HepG2 (cell line): Measurements from ENCODE around the gene ANKRD40CL. TPM values are rescaled to one million over a fixed set of nuclear protein-coding genes. Genes with fewer than 3 reads are reported as not detected.

Experiments
- CHCHD3 ChIP-seq: sonication (generic); formaldehyde crosslinking; IDR thresholded peaks from 2 replicates; pipeline ENCODE4 v1.8.0; 2022; ENCODE audit warnings: mild to moderate bottlenecking, missing genetic modification reagents, moderate library complexity
- NRL ChIP-seq: sonication (generic); formaldehyde crosslinking; IDR thresholded peaks from 2 replicates; pipeline ENCODE4 v1.5.0; 2020; ENCODE audit warnings: missing genetic modification reagents, mild to moderate bottlenecking, moderate library complexity, borderline replicate concordance
- SAFB2 ChIP-seq: sonication (generic); formaldehyde crosslinking; IDR thresholded peaks from 2 replicates; pipeline ENCODE4 v1.5.1; 2020; ENCODE audit warnings: missing genetic modification reagents, low read depth, mild to moderate bottlenecking, borderline replicate concordance
- ZNF260 ChIP-seq: sonication (generic); formaldehyde crosslinking; IDR thresholded peaks from 2 replicates; pipeline ENCODE4 v1.4.0; 2020; ENCODE audit warnings: missing genetic modification reagents, low read depth, mild to moderate bottlenecking, borderline replicate concordance
- ZNF274 ChIP-seq: sonication (generic); formaldehyde crosslinking; IDR thresholded peaks from 2 replicates; pipeline ENCODE4 v1.5.1; 2020; ENCODE audit warnings: mild to moderate bottlenecking, missing genetic modification reagents
- ZNF496 ChIP-seq: sonication (generic); formaldehyde crosslinking; IDR thresholded peaks from 2 replicates; pipeline ENCODE4 v1.8.1; 2023; ENCODE audit warnings: mild to moderate bottlenecking, moderate library complexity, missing genetic modification reagents; ENCODE audit not compliant: insufficient replicate concordance
- ZNF552 ChIP-seq: sonication (generic); formaldehyde crosslinking; IDR thresholded peaks from 2 replicates; pipeline ENCODE4 v1.9.0; 2022; ENCODE audit warnings: missing genetic modification reagents, mild to moderate bottlenecking, borderline replicate concordance
- ZNF558 ChIP-seq: sonication (generic); formaldehyde crosslinking; IDR thresholded peaks from 2 replicates; pipeline ENCODE4 v1.9.0; 2022; ENCODE audit warnings: mild to moderate bottlenecking, missing genetic modification reagents, borderline replicate concordance
- ZNF614 ChIP-seq: IDR thresholded peaks from 2 replicates; pipeline ENCODE4 v1.6.1; 2018; ENCODE audit warnings: missing biosample characterization, missing genetic modification reagents, inconsistent platforms, borderline replicate concordance
- polyA plus RNA-seq, 8 experiments: library from polyadenylated mRNA; depleted of rRNA in 3 of 8; stranded (reverse) in 7 of 8; unstranded in 1 of 8; fragments of >200 nt; fragmentation: Illumina TruSeq in 4 of 8; extraction: Trizol in 4 of 8; gene quantifications; 2 replicates each; pipeline versions ENCODE4 v1.2.1 to v1.2.3, GENCODE V29; 2011 to 2016; ENCODE audit warnings: low read depth in 4 of 8, missing spikeins in 1 of 8, mixed read lengths in 1 of 8; ENCODE audit not compliant: insufficient read depth in 1 of 8
- total RNA-seq, 5 experiments: library from RNA; depleted of rRNA; stranded (reverse); fragments of >200 nt; fragmentation: Illumina TruSeq; extraction: Trizol; gene quantifications; 2 replicates each; pipeline ENCODE4 v1.2.3, GENCODE V29; 2016; ENCODE audit warnings: low read depth in 1 of 5
- TF ChIP-seq, protein P1 (sequence below): sonication (generic); formaldehyde crosslinking; IDR thresholded peaks from 2 replicates; pipeline ENCODE4 v1.4.0; 2020; ENCODE audit warnings: mild to moderate bottlenecking, missing genetic modification reagents
- TF ChIP-seq, protein P2 (sequence below): conservative IDR thresholded peaks from 2 replicates; pipeline ENCODE4 v1.6.1; 2018; ENCODE audit warnings: missing genetic modification reagents
- TF ChIP-seq, protein P3 (sequence below): sonication (generic); formaldehyde crosslinking; IDR thresholded peaks from 2 replicates; pipeline ENCODE4 v1.4.0; 2020; ENCODE audit warnings: missing genetic modification reagents, borderline replicate concordance
- TF ChIP-seq, protein P4 (sequence below): sonication (generic); formaldehyde crosslinking; IDR thresholded peaks from 2 replicates; pipeline ENCODE4 v1.5.0; 2020; ENCODE audit warnings: missing genetic modification reagents

Gene ANKRD40CL
- total and polyA plus RNA-seq, 2 of the 13 experiments (the other 11 are each of a cell fraction or from before 2014, with no cell fraction given) = 0.03 to 0.11 TPM

DNA sequence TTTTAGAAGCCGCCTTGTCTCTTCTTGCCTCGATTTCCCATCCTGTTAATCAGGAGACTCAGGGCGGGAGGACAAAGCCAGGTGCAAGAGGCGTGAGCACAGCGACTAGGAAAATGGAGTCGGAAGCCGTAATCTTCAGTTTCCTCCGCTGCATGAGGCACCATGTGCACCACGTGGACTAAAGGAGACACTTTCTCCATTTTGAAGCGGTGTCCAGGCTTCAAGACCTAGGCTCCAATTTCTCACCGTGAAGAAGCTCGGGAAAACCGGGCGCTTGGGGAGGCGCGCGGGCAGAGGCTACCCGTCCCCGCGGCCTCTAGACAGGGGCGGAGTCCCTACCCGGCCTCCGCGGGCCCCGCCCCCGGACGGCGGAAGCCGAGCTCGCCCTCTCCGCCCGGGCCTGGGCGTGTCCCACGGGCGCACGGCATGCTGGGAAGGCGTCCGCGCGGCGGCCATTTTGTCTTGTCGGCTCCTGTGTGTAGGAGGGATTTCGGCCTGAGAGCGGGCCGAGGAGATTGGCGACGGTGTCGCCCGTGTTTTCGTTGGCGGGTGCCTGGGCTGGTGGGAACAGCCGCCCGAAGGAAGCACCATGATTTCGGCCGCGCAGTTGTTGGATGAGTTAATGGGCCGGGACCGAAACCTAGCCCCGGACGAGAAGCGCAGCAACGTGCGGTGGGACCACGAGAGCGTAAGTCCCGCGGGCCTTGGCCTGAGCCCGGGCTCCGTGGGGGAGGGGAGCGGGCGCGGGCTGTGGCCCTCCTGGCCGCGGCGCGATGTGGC, 48.0 kb downstream of the ANKRD40CL start, which contains the start of gene LUC7L3 (continued):
- TF ChIP-seq NRL (CRISPR knock-in tag) (peak; percentile 80), ZNF496 (CRISPR knock-in tag) (no peak), ZNF274 (CRISPR knock-in tag) (peak; percentile 95), SAFB2 (CRISPR knock-in tag) (peak; percentile 83), ZNF558 (CRISPR knock-in tag) (peak; percentile 97), ZNF260 (CRISPR knock-in tag) (peak; percentile 5; the same call in 1 of the 2 replicates), ZNF552 (CRISPR knock-in tag) (peak; percentile 40; the same call in 1 of the 2 replicates), ZNF614 (no peak; the same call in 1 of the 2 replicates), CHCHD3 (CRISPR knock-in tag) (no peak)
- TF ChIP-seq, protein P1, sequence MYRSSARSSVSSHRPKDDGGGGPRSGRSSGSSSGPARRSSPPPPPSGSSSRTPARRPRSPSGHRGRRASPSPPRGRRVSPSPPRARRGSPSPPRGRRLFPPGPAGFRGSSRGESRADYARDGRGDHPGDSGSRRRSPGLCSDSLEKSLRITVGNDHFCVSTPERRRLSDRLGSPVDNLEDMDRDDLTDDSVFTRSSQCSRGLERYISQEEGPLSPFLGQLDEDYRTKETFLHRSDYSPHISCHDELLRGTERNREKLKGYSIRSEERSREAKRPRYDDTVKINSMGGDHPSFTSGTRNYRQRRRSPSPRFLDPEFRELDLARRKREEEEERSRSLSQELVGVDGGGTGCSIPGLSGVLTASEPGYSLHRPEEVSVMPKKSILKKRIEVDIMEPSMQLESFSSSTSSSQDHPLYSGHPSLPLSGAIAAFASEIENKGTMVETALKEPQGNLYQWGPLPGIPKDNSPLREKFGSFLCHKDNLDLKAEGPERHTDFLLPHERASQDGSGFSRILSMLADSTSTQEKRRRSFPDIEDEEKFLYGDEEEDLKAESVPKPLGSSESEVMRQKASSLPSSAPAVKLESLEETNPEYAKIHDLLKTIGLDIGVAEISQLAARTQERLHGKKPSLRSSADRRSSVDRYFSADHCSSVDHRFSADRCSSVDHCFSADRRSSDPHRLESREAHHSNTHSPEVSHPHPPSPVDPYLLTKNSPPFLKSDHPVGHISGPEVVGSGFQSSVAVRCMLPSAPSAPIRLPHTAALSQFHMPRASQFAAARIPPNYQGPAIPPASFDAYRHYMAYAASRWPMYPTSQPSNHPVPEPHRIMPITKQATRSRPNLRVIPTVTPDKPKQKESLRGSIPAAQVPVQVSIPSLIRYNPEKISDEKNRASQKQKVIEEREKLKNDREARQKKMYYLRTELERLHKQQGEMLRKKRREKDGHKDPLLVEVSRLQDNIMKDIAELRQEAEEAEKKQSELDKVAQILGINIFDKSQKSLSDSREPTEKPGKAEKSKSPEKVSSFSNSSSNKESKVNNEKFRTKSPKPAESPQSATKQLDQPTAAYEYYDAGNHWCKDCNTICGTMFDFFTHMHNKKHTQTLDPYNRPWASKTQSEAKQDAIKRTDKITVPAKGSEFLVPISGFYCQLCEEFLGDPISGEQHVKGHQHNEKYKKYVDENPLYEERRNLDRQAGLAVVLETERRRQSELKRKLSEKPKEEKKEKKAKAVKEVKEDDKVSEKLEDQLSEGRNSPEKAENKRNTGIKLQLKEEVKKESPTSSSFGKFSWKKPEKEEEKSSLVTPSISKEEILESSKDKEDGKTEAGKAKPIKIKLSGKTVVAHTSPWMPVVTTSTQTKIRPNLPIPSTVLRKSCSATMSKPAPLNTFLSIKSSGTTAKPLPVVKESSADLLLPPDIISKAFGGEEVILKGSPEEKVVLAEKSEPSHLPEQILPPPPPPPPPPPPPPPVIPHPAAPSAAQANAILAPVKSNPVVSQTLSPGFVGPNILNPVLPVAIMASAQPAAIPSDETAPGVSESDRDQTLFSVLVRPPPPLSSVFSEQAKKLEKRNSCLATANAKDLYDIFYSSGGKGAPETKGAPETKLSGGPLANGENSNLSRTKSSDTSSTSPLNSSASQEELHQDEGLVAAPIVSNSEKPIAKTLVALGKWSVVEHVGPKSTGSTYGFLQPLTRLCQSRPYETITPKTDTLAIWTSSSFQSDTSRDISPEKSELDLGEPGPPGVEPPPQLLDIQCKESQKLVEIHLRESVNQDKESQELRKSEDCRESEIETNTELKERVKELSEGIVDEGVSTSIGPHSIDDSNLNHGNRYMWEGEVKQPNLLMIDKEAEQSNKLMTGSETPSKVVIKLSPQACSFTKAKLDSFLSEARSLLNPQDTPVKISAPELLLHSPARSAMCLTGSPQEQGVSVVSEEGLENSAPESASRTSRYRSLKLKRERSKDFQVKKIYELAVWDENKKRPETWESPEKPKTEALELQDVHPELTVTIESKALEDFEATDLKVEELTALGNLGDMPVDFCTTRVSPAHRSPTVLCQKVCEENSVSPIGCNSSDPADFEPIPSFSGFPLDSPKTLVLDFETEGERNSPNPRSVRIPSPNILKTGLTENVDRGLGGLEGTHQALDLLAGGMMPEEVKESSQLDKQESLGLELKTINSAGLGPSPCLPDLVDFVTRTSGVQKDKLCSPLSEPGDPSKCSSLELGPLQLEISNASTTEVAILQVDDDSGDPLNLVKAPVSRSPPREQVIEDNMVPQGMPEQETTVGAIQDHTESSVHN = peak; percentile 37
- TF ChIP-seq, protein P2, sequence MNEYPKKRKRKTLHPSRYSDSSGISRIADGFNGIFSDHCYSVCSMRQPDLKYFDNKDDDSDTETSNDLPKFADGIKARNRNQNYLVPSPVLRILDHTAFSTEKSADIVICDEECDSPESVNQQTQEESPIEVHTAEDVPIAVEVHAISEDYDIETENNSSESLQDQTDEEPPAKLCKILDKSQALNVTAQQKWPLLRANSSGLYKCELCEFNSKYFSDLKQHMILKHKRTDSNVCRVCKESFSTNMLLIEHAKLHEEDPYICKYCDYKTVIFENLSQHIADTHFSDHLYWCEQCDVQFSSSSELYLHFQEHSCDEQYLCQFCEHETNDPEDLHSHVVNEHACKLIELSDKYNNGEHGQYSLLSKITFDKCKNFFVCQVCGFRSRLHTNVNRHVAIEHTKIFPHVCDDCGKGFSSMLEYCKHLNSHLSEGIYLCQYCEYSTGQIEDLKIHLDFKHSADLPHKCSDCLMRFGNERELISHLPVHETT (CRISPR knock-in tag) = peak; percentile 99
- TF ChIP-seq, protein P3, sequence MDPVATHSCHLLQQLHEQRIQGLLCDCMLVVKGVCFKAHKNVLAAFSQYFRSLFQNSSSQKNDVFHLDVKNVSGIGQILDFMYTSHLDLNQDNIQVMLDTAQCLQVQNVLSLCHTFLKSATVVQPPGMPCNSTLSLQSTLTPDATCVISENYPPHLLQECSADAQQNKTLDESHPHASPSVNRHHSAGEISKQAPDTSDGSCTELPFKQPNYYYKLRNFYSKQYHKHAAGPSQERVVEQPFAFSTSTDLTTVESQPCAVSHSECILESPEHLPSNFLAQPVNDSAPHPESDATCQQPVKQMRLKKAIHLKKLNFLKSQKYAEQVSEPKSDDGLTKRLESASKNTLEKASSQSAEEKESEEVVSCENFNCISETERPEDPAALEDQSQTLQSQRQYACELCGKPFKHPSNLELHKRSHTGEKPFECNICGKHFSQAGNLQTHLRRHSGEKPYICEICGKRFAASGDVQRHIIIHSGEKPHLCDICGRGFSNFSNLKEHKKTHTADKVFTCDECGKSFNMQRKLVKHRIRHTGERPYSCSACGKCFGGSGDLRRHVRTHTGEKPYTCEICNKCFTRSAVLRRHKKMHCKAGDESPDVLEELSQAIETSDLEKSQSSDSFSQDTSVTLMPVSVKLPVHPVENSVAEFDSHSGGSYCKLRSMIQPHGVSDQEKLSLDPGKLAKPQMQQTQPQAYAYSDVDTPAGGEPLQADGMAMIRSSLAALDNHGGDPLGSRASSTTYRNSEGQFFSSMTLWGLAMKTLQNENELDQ (CRISPR knock-in tag) = 0 out of 2 replicates have a peak, but pooled peaks have one; percentile 73
- TF ChIP-seq, protein P4, sequence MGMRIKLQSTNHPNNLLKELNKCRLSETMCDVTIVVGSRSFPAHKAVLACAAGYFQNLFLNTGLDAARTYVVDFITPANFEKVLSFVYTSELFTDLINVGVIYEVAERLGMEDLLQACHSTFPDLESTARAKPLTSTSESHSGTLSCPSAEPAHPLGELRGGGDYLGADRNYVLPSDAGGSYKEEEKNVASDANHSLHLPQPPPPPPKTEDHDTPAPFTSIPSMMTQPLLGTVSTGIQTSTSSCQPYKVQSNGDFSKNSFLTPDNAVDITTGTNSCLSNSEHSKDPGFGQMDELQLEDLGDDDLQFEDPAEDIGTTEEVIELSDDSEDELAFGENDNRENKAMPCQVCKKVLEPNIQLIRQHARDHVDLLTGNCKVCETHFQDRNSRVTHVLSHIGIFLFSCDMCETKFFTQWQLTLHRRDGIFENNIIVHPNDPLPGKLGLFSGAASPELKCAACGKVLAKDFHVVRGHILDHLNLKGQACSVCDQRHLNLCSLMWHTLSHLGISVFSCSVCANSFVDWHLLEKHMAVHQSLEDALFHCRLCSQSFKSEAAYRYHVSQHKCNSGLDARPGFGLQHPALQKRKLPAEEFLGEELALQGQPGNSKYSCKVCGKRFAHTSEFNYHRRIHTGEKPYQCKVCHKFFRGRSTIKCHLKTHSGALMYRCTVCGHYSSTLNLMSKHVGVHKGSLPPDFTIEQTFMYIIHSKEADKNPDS = peak; percentile 92
